MM.1S (cell line): ENCODE data around the gene ARRDC2.
"Not testable (repeated sequence)": the region's sequence is repeated elsewhere in the genome, so short reads cannot be mapped to it uniquely, and the experiment has no call there.

Source experiments
- DNase-seq: peaks from one replicate; pipeline ENCODE4 v3.0.0-alpha.2; 2015
- H2AFZ ChIP-seq: fragments of 300-600 bp; sonication (generic); 2 replicates; pipeline ENCODE4 v1.6.0; 2016; ENCODE audit warnings: antibody characterized with exemption, low read length
- H3F3A ChIP-seq: fragments of 300-600 bp; sonication (generic); 2 replicates; pipeline ENCODE4 v1.6.1; 2016; ENCODE audit warnings: mild to moderate bottlenecking, antibody characterized with exemption, low read length, moderate library complexity, mixed read lengths; ENCODE audit not compliant: insufficient read depth
- H3K27ac ChIP-seq: fragments of 300-600 bp; sonication (generic); 2 replicates; pipeline ENCODE4 v1.5.1; 2016; ENCODE audit warnings: mild to moderate bottlenecking, low read length
- H3K27me3 ChIP-seq: fragments of 300-600 bp; sonication (generic); replicated peaks from 2 replicates; pipeline ENCODE4 v1.6.0; 2016; ENCODE audit warnings: low read length; ENCODE audit not compliant: insufficient read depth
- H3K36me3 ChIP-seq: fragments of 300-600 bp; sonication (generic); replicated peaks from 2 replicates; pipeline ENCODE4 v1.6.1; 2016; ENCODE audit warnings: mild to moderate bottlenecking, low read length, mixed read lengths; ENCODE audit not compliant: insufficient read depth
- H3K4me1 ChIP-seq: fragments of 300-600 bp; sonication (generic); 2 replicates; pipeline ENCODE4 v1.6.1; 2016; ENCODE audit warnings: low read length, mixed read lengths
- H3K4me2 ChIP-seq: fragments of 300-600 bp; sonication (generic); 2 replicates; pipeline ENCODE4 v1.6.0; 2016; ENCODE audit warnings: low read depth, low read length
- H3K4me3 ChIP-seq: fragments of 300-600 bp; sonication (generic); 2 replicates; pipeline ENCODE4 v1.5.1; 2016; ENCODE audit warnings: low read length, mixed read lengths
- H3K79me2 ChIP-seq: fragments of 300-600 bp; sonication (generic); 2 replicates; pipeline ENCODE4 v1.6.1; 2016; ENCODE audit warnings: mixed run types, low read length, mixed read lengths
- H3K9ac ChIP-seq: fragments of 300-600 bp; sonication (generic); 2 replicates; pipeline ENCODE4 v1.6.1; 2016; ENCODE audit warnings: low read length, mixed read lengths
- H3K9me2 ChIP-seq: fragments of 300-600 bp; sonication (generic); replicated peaks from 2 replicates; pipeline ENCODE4 v1.6.1; 2016; ENCODE audit warnings: mild to moderate bottlenecking, low read length, mixed read lengths; ENCODE audit not compliant: insufficient read depth
- H3K9me3 ChIP-seq: fragments of 300-600 bp; sonication (generic); replicated peaks from 2 replicates; pipeline ENCODE4 v1.6.1; 2016; ENCODE audit warnings: mild to moderate bottlenecking, low read length, mixed read lengths; ENCODE audit not compliant: insufficient read depth
- H4K20me1 ChIP-seq: fragments of 300-600 bp; sonication (generic); 2 replicates; pipeline ENCODE4 v1.6.1; 2016; ENCODE audit warnings: mild to moderate bottlenecking, low read length, moderate library complexity, mixed read lengths; ENCODE audit not compliant: insufficient read depth
- EZH2 ChIP-seq: fragments of 300-600 bp; sonication (generic); optimal IDR thresholded peaks from 2 replicates; pipeline ENCODE3; 2017; ENCODE audit warnings: low read depth, mild to moderate bottlenecking, antibody characterized with exemption, low read length, mixed read lengths
- EZH2phosphoT487 ChIP-seq: fragments of 300-600 bp; sonication (generic); IDR thresholded peaks from 2 replicates; pipeline ENCODE4 v1.6.1; 2018; ENCODE audit warnings: antibody characterized with exemption, low read length
- TF ChIP-seq, protein P1 (sequence below): fragments of 300-600 bp; sonication (generic); IDR thresholded peaks from 2 replicates; pipeline ENCODE4 v1.5.1; 2016; ENCODE audit warnings: antibody characterized with exemption, low read length, mixed read lengths

ARRDC2 gene

DNA sequence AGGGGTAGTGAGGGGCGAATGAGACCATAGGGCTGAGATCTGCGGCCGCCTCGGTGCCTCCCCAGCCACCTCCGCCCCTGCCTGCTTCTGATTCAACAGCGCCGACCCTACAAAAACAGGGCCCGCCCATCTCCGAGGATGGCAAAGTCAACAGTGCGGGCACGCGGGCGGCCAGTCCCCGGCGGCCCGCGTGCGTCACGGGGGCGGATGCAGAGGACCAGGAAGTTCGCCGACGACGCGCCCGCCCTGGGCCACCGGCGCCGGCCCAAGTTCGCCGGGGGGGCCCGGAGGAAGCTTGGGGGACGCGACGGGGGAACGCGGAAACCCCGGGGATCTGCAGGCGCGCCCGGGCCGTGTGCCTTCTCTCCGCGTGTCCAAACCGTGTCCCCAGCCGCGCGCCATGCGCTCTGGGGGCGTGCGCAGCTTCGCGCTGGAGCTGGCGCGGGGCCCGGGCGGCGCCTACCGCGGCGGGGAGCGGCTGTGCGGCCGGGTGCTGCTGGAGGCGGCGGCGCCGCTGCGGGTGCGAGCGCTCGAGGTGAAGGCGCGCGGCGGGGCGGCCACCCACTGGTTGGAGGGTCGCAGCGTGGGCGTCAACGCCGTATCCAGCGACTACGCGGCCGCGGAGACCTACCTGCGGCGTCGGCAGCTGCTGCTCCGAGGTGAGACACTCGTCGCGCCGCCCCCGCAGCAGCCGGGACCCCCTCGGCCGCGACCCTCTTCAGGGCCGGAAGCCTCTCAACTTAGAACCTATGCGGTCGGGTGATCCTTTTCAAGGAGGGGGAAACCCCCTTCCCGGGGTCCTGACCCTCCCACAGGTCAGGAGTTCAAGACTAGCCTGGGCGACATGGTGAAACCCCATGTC, 6.8 kb upstream of the ARRDC2 start:
- no peaks in the 10 kb centered on the region for H3K9me2 ChIP-seq
- no peaks in the 10 kb centered on the region for H3K4me1 ChIP-seq
- H2AFZ ChIP-seq, result no peak overlapping the region
- peaks cover 63% of the 10 kb centered on the region for H3K27me3 ChIP-seq
- H3K9ac ChIP-seq, result no peak overlapping the region
- H3K4me3 ChIP-seq, result peak overlapping the region; percentile 20; the same call in 1 of the 2 replicates
- H3K36me3 ChIP-seq, result no peaks in the 10 kb centered on the region
- H3K79me2 ChIP-seq, result no peaks in the 10 kb centered on the region
- H3K4me2 ChIP-seq, result peak overlapping the region; percentile 29; the same call in 1 of the 2 replicates
- H4K20me1 ChIP-seq, result no peaks in the 10 kb centered on the region
- DNase-seq, result no peak
- no peaks in the 10 kb centered on the region for H3K9me3 ChIP-seq
- no peak overlapping the region for H3K27ac ChIP-seq
- TF ChIP-seq, protein P1, sequence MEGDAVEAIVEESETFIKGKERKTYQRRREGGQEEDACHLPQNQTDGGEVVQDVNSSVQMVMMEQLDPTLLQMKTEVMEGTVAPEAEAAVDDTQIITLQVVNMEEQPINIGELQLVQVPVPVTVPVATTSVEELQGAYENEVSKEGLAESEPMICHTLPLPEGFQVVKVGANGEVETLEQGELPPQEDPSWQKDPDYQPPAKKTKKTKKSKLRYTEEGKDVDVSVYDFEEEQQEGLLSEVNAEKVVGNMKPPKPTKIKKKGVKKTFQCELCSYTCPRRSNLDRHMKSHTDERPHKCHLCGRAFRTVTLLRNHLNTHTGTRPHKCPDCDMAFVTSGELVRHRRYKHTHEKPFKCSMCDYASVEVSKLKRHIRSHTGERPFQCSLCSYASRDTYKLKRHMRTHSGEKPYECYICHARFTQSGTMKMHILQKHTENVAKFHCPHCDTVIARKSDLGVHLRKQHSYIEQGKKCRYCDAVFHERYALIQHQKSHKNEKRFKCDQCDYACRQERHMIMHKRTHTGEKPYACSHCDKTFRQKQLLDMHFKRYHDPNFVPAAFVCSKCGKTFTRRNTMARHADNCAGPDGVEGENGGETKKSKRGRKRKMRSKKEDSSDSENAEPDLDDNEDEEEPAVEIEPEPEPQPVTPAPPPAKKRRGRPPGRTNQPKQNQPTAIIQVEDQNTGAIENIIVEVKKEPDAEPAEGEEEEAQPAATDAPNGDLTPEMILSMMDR, result no peak
- TF ChIP-seq EZH2phosphoT487 (no peak), EZH2 (no peak)
- H3F3A ChIP-seq, result no peaks in the 10 kb centered on the region

DNA sequence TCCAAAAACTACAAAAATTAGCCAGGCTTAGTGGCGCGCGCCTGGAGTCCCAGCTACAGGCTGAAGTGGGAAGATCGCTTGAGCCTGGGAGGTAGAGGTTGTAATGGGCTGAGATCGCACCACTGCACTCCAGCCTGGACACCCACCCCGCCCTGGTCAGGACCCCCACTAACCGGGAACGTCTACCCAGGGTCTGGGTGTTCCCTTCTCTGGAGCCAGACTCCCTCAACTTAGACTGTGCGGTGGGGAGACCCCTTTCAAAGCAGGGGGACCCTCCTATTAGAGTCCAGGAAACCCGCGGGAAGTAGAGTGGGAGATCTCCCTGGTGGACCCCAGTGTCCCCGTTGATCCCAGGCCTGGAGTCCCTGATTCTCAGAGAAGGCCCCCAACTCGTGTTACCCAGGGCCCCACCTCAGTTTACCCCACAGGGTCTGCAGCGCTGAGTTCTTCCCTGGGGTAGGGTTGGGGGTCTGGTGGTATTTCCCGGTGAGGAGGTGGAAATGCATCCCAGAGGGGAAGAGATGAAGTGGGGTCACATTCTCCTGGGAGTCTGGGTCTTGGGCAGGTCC, 6.1 kb upstream of the ARRDC2 start:
- H3F3A ChIP-seq, result no peaks in the 10 kb centered on the region
- no peaks in the 10 kb centered on the region for H3K36me3 ChIP-seq
- no peak for DNase-seq
- no peaks in the 10 kb centered on the region for H3K79me2 ChIP-seq
- H3K27me3 ChIP-seq, result peaks cover 62% of the 10 kb centered on the region
- H2AFZ ChIP-seq, result no peak overlapping the region
- H3K9ac ChIP-seq, result no peak overlapping the region
- peak overlapping the region; percentile 12; the same call in 1 of the 2 replicates for H3K4me2 ChIP-seq
- H3K4me1 ChIP-seq, result no peaks in the 10 kb centered on the region
- H3K9me3 ChIP-seq, result no peaks in the 10 kb centered on the region
- no peak overlapping the region for H3K4me3 ChIP-seq
- H3K27ac ChIP-seq, result no peak overlapping the region
- TF ChIP-seq EZH2 (no peak), EZH2phosphoT487 (no peak; the same call in 1 of the 2 replicates)
- TF ChIP-seq, protein P1, result no peak
- no peaks in the 10 kb centered on the region for H4K20me1 ChIP-seq
- no peaks in the 10 kb centered on the region for H3K9me2 ChIP-seq

DNA sequence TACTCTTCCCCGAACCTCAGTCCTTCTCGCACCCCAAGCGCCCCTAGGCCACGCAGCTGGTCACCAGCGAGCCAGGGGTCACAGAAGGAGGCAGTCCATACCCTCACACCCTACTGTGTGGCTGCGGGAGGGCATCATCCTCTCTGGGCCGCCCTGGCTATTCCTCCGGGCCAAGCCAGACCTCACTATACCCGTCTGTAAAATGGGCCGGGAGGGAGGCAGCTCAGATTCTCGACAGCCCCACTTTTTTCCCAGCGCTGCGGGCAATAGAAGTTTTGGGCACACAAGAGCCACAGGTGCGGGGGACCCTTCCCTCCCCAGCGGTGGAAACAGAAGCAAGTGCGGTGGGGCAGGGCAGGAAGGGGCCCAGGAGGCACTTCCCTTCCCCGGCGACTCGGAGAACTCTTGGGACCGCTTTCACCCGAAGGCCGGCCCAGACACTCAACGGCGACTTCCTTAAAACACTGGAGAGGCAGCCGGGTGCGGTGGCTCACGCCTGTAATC, 5.6 kb upstream of the ARRDC2 start:
- Histone ChIP-seq H3K4me1 (0 out of 2 replicates have a peak, but pooled peaks cover 1% of the 10 kb centered on the region), H3K79me2 (no peaks in the 10 kb centered on the region), H3K9ac (no peak overlapping the region), H3K9me2 (no peaks in the 10 kb centered on the region), H3K36me3 (no peaks in the 10 kb centered on the region), H3K4me3 (no peak overlapping the region), H3F3A (no peaks in the 10 kb centered on the region), H3K4me2 (no peak overlapping the region), H3K27me3 (peaks cover 62% of the 10 kb centered on the region), H3K9me3 (no peaks in the 10 kb centered on the region), H2AFZ (no peak overlapping the region), H3K27ac (no peak overlapping the region), H4K20me1 (no peaks in the 10 kb centered on the region)
- TF ChIP-seq EZH2phosphoT487, result no peak
- DNase-seq, result no peak

DNA sequence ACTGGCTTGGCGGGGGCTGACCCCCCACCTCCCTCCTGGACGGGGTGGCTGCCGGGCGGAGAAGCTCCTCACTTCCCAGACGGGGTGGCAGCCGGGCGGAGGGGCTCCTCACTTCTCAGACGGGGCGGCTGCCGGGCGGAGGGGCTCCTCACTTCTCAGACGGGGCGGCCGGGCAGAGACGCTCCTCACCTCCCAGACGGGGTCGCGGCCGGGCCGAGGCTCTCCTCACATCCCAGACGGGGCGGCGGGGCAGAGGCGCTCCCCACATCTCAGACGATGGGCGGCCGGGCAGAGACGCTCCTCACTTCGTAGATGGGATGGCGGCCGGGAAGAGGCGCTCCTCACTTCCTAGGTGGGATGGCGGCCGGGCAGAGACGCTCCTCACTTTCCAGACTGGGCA, 2.2 kb upstream of the ARRDC2 start:
- DNase-seq, H3F3A ChIP-seq, H3K4me1 ChIP-seq, H3K4me2 ChIP-seq, H2AFZ ChIP-seq, H3K36me3 ChIP-seq, H3K27ac ChIP-seq, H3K79me2 ChIP-seq, H3K9ac ChIP-seq, H3K9me2 ChIP-seq, H3K9me3 ChIP-seq, H4K20me1 ChIP-seq, H3K4me3 ChIP-seq: not testable (repeated sequence)
- H3K27me3 ChIP-seq, result peaks cover 63% of the 10 kb centered on the region
